Esophagus squamous epithelium (tissue), 4 donors: Measurements from ENCODE around the gene PTPRN.

Experiments
- CTCF ChIP-seq, 6 experiments: fragments of 450-650 bp in 4 of 6; fragments of 200-600 bp in 2 of 6; sonication (generic) in 2 of 6; IDR thresholded peaks; one replicate each; pipeline ENCODE4 v1.5.1; 2016 to 2019; ENCODE audit warnings: antibody characterized with exemption in 6 of 6, mild to moderate bottlenecking in 4 of 6, moderate library complexity in 4 of 6
- POLR2A ChIP-seq, 4 donors: fragments of 450-650 bp; IDR thresholded peaks; one replicate each; pipeline ENCODE4 v1.6.1; 2017; ENCODE audit warnings: antibody characterized with exemption in 4 of 4, mild to moderate bottlenecking in 4 of 4, moderate library complexity in 3 of 4

- TF ChIP-seq CTCF (IDR thresholded peaks at IDR 0.05) (no peak), POLR2A (IDR thresholded peaks at IDR 0.05) (no peak)
Measured at GRCh38 chr2:219252570-219252899, 56.7 kb downstream of the PTPRN start.
